GM19452 (cell line): Measurements from ENCODE around the gene ACACB.

ENCODE experiments used
- ATAC-seq: cut with Tn5 transposase; IDR thresholded peaks from one replicate; pipeline ENCODE4 v1.9.1; 2021; ENCODE audit not compliant: unreplicated experiment

Gene ACACB

DNA sequence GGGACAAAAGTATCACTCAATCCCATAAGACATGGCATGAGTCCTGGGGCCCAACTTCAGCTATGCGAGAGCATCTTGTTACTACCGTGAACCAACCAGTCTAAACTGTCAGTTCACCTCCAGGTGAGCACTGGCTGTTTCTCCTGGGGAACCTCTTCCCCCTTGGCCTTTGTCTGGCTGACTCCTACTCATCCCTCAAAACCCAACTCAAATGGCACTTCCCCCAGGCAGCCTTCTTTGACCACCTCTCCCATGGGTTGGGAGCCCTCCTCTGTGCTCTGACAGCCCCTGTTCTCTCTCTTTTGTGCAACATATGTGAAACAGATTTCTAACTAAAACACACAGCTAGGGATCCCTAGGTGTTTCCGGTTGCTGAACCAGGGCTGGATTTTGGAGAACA is 155.0 kb downstream of the ACACB start:
- ATAC-seq = no peak

DNA sequence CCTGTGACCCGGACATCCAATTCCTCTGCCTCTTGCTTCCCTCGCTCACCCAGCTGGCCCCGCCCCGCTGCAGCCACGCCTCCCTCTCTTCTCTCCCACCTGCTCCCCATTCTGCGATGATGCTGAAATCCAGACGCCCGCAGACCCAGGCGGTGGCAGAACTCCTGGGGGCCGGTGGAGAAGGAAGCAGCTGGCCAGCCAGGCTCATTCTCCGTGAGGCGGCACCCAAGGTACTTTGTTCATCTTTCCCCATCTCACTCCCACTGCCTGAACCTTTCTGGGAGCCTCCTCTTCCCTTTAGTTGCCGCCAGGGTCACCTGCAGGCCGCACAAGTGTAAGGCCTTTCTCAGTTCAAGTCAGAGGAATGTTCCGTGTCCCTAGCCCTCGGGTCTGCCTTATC is 157.0 kb downstream of the ACACB start:
- no peak for ATAC-seq

DNA sequence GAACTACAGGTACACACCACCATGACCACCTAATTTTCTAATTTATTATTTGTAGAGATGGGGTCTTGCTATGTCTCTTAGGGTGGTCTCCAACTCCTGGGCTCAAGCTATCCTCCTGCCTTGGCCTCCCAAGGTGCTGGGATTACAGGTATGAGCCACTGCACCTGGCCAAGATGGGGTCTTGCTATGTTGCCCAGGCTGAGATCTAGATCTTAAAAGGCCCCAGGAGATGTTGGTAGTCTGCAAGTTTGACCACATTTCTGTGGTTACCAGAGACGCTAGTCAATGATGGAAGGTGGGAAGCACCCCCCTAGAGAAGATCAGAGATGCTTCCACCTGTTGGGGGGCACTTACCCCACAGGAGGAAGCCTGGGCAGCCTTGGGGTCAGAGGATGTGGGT is 158.0 kb downstream of the ACACB start:
- no peak for ATAC-seq

DNA sequence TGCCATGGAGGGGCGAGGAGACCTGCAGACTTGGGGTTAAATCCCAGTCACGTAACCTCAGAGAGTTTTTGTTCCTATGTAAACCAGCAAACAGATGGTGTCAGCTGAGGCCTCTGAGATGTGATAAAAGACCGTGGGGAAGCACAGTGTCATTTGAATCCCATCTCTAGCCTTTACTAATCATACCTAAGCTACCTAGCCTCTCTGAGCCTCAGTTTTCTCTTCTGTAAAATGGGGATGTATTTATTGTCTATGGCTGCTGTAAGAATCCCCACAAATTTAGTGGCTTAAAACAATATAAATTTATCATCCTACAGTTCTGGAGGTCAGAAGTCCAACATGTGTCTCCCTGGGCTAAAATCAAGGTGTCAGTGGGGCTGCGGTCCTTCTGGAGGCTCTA is 158.8 kb downstream of the ACACB start:
- no peak for ATAC-seq

DNA sequence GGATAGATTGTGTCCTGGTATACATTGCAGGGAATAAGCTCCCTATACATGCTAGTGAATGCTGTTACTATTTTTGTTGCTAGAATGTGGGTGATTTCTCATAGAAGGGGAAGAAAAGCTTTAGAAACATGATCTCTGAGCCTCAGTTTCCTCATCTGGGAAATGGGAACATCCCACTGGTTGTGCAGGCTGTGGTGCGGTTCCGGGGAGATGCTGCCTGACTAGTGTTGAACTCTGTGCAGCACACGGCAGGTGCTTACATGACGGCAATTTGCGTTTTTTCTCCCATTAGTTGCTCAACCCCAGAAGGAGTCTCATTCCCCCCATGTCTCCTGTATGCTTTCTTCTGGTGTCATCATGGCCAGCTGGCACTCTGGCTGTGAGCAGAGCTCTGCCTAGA is 159.8 kb downstream of the ACACB start:
- no peak for ATAC-seq

DNA sequence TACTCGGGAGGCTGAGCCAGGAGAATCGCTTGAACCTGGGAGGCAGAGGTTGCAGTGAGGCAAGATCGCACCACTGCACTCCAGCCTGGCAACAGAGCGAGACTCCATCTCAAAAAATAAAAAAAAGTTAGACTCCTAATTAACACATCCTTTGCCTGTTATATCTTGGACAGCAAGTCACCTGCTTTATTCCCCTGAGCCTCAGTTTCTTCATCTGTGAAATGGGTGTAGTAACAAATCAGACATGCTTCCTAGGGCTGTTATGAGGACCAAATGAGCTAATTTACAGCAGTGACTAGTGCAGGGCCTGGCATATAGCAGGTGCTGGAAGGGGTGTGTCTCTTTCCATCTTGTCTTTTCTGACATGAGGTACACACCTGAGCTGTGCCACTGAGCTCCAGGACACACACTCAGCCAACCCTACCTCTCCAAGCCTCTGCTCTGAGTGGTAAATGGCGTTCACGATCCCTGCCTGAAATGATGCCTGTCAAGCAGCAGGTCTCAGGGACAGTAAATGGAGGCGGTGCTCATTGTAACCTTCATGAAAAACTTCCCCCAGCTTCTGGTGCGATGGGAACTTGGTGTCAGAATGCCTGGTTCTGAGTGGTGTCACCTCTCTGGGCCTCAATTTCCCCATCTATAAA is 161.0 kb downstream of the ACACB start:
- ATAC-seq = no peak

DNA sequence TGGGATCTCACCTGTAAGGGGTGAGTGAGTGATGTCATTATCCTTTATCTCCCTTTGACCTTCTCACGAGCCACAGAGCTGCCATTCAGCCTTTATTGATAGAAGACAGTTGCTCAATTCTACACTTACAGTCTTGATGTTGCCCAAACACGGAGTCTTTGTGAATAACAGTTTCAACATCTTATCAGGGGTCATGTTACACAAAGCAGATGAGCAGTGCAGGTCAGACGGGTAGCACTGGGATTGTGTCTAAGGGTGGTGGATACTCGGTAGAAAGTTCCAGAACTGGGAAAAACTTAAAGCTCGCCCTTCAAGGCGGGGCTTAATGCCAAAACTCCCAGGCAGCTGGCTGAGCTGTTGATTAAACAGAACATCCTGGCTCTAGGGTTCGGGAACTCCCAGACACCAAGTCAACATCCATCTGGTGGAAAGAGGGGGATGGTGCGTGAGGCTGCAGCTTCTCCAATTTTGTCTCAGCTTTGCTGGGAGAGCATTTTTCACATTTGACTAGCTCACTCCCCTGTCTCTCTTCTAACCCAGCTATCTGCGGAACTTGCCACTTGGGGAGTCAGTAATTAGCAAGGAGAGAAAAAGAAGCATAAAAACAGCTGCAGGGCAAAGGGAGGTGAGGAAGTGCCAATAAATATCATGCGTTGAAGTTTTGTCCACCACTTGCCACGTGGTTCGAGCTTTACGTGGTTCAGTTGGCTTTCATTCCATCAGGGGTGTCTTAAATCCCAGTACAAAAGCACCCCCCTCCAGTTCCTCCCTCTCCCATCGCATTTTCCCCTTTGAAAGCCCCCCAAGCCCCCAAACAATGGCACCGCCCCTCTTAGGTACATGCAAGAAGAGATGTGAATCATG is 161.7 kb downstream of the ACACB start:
- ATAC-seq = no peak

DNA sequence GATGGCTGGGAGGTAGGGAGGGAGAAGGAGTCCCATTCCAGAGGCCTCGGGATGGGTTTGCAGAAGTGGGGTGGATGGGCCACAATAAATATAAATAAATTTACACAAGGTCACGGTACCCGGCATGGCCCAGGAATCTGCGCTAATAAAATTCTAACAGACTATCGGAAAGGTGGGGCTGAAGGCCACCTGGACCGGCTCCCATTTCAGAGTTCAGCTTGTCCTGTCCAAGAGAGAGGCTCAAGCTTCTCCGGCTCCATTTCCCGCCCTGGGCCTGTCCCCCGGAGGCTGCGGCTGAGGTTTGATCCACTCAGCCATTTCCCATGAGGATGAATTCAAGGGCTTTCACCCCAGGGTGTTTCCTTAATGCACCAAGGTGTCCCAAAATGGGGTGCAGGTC is 162.5 kb downstream of the ACACB start:
- ATAC-seq = no peak

DNA sequence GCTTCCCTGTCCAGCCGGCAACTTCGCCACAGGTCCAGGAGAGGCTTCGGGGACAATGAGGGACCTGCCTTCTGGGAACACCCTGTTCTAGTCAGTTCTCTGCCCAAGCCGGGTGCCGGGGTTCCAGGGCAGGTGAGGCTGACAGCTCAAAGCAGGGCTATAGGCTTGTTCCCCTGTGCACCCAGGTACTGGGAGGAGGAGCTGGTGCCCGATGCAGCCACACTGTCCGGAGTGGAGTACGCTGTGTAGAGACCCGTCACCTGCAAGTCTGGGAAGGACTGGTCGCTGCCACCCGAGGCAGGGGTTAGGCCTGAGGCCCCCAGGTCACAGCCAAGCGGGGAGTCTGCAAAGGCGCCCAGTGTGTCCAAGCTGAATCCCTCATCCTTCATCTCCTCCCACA is 163.1 kb downstream of the ACACB start:
- ATAC-seq = no peak

DNA sequence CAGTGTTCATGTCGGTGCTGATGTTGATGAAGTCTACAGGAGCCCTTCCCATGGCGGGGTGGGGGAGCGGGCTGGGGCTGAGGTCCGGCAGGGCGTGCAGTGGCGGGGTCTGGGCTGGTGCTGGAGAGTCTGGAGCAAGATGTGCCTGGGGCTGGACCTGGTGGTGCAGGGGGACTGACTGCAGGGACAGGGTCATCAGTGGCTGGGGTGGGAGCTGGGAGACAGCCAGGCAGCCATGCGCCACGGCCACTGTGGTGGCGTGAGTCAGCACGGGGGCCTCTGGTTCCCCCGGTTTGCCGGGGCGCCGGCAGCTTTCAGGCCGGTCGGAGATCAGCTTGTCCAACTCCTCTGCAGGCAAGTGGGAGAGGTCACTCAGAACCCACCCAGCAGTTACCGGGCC is 165.1 kb downstream of the ACACB start:
- ATAC-seq = no peak

DNA sequence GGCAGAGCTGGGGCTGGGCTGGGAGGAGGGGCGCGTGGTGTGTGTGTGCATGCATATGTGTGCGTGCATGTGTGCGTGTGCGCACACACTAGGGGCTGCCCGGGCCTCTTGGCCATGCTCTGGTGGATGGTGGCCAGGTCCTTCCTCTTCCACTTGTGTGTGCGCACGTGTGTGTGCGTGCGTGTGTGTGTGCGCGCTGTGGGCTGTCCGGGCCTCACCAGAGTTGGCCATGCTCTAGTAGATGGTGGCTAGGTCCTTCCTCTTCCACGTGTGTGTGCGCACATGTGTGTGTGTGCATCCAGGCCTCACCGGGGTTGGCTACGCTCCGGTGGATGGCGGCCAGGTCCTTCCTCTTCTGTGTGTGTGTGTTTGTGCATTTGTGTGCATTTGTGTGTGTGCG is 168.0 kb downstream of the ACACB start:
- no peak for ATAC-seq

DNA sequence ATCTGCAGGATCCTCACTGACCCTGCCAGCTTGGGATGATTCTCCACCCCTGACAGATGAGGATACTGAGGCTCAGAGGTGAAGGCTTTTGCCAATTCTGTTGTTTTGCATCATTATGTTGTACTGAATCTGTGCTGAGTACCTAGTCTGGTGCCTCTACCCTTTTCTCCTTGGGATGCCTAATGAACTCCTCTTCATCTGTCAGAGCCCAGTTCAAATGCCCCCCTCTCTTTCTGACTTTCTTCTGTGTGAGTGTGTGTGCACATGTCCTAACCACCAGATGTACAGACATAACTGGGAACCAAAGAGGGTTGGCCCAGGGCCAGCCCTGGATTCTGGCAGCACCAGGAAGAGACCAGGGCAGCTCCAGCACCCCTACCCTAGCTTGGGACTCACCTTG is 169.9 kb downstream of the ACACB start:
- no peak for ATAC-seq

DNA sequence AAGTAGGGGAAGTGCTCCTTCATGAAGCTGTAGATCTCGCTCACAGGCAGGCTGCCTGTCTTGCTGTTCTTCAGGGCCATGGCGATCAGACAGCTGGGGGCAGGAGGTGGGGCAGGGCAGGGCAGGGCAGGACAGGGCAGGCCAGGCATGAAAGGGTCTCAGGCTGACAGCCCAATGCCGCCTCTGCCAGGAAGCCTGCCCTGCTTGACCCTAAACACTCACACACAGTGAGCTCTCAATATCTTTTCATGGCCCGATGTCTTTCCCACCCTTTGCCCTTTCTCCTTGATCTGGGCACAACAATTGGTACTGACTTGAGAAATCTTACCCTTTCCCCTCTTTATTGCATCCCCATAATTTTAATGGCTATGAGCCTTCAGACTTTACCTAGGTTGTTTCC is 170.3 kb downstream of the ACACB start:
- no peak for ATAC-seq

DNA sequence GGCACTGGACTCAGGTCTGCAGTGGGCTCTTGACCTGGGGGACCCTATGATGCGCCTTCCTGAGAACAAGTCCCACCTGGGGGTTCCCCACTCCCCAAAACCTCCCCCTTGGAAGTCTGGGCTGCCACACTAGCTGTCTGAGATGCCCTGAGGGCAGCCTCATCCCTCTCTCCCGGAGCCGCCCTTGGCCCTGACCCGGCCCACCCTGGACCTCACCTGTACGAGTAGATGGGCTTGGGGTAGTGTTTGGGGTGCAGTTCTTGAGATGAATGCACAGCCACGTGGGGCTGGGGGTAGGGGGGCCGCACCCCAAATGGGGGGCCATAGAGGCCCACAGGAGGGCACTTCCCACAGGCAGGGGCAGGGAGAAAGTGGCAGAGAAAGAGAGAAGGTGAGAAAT is 170.8 kb downstream of the ACACB start:
- ATAC-seq = no peak

DNA sequence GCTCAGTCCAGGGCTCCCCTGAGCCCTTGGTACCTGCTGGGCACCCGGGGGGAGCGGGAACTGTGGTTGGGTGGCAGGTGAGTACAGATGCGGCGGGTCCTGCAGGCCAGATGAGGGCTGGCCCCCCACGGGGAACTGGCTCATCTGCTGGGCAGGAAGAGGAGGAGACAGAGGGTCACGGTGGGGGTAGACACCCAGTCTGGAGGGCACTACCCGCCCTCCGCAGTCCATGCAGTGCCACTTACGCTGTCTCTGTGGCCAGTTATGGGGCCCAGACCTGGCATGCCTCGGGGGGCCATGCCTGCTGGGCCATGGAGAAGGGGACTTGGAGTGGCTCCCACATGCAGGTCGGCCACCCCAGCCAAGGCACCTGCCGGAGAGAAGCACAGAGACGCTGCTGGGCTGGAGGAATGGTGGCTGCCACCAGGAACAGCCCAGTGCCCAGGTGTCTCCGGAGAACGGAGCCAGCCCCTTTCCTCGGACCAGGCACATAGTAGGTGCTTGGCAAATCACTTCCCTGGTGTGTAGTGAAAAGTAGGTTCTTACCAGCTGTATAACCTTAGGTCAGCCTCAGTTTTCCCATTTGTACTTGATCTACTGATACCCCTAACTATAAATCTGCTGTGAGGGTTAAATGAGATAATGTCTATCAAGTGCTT is 171.6 kb downstream of the ACACB start:
- no peak for ATAC-seq

DNA sequence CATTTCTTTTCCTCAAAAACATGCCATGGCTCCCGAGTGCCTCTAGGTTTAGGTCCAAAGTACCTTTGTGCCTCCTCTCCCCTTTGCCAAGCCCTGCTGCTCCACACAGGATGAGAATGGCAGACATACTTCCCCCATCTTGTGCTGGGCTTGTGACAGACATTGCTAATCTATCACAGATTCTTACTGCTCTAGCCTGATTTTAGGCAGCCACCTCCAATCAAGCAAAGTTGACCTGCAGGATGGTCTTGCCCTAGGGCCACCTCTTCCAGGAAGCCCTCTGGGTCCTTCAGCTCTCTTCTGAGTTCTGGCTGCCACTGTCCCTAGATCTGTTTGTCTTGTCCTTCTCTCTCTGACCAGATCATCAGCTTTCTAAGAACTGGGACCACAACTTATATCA is 172.2 kb downstream of the ACACB start:
- ATAC-seq = no peak

DNA sequence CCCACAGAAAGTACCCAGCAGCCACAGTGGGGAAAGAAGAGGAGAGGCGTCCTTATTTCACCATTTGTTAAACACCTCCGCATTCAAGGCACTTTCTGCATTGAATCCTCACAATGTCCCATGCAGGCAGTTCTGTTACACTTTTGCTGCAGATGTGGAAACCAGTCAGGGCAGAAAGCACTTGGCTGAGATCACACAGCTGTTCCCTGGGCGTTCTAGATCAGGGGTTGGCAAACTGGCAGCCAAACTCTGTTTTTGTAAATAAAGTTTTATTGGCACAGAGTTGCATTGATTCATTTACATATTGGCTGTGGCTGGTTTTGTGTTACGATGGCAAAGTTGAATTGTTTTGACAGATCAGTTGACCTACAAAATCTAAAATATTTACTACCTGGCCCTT is 172.6 kb downstream of the ACACB start:
- ATAC-seq = no peak

DNA sequence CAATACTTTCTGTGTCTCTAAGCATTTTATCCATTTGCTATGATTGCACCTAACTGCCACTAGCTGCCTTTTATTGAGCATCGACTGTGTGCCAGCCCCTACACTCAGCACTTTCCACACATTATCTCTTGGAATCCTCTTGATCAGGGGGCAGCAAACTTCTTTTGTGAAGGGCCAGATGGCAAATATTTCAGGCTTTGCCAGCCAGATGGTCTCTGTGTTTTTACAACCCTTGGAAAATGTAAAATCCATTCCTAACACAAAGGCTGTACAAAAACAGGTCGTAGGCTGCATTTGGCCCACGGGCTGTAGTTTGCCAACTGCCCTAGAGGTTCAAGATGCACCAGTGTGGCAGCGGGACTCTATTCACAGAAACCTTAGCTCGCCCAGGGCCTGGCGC is 173.2 kb downstream of the ACACB start:
- no peak for ATAC-seq

DNA sequence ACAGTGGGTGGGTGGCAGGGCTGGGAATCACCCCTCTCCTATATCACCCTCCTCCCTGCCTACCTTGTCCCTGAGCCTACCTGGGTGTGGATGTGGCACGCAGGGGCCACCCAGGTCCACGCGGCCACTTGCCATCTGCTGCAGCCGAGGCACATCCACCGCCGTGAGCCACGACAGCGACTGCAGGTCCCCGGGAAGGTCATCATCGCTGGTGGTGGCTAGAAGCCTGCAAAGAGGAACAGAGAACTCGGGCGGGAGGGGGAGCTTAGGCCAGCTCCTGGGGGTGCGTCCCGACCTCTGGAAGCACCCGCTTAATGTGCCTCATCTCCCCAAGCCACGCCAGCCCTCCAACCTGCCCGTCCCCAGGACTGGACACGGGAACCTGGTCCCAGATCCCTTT is 173.7 kb downstream of the ACACB start:
- ATAC-seq = no peak

DNA sequence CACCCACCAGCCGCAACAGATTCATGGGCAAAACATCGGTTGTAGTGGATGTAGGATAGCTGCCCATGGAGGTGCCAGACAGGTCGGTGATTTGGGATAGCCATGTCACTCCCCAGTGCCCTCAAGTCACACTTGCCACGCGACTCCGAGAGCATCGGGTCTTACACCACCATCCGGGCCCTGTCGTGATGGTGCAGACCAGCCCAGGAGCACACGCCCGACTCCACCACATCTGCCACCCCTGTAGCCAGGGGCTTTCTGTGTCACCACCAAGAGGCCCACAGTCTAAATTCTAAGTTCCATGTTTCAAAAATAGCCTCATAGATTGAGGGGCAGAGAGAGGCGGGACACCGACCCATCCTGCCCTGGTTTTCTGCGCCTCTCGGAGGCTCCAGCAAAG is 174.7 kb downstream of the ACACB start:
- ATAC-seq = no peak

DNA sequence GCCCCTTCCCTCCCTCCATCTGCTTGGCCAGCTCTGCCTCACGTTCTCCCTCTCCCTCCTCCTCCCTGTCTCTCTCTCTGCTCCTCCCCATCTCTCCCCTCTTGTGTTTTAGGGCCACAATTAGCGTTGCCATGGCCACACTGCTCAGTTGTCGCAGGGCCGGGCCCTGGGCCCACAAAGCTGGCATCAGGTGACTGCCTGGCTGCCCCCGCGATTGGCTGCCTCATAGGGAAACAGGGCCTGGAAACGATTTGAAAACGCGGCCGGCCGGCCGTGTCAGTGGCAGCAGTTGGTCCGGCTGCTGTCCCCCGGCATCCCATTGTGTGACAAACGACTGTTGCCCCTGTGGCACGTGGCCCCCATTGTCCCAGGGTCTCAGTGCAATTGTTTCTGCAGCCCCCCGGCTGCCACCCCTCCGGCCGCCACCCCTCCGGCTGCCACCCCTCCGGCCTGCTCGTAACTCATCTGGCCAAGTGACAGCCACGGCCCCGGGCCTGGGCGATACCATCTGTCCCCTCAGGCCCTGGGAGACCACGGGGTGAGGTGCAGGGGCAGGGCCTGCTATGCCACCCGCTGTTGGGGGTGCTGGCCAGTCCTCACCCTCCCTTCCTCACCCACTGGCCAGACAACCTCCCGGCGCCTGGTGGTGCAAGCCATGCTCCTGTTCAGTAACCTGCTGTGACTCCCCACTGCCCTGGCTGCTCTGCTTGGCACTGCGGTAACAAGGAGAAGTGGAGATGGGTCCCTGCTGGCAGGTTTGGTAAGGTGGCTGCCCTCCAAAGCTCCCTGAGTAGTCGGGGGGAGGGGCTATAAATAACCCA is 175.3 kb downstream of the ACACB start:
- no peak for ATAC-seq
